ENCODE data around the gene FTH1. TPM values are rescaled to one million over a fixed set of nuclear protein-coding genes. Genes with fewer than 3 reads are reported as not detected.
A peak's percentile ranks its signal among the peaks of the same experiment; 100 is the strongest.
"Not testable (repeated sequence)": the region's sequence is repeated elsewhere in the genome, so short reads cannot be mapped to it uniquely, and the experiment has no call there.

Gene FTH1
- total RNA-seq, 1 donor from 2014 or later = 1,419 TPM

GRCh38 chr11:61967924-61968757 lies 707 bp upstream of the FTH1 start:
- peaks cover 75% of the 10 kb centered on the region for H3K4me1 Mint-ChIP-seq
- peak overlapping the region; percentile 97 for H3K27ac Mint-ChIP-seq
- peaks cover 24% of the 10 kb centered on the region for H3K36me3 Mint-ChIP-seq
- peak overlapping the region; percentile 93 for H3K4me3 Mint-ChIP-seq
- TF ChIP-seq, protein P1, sequence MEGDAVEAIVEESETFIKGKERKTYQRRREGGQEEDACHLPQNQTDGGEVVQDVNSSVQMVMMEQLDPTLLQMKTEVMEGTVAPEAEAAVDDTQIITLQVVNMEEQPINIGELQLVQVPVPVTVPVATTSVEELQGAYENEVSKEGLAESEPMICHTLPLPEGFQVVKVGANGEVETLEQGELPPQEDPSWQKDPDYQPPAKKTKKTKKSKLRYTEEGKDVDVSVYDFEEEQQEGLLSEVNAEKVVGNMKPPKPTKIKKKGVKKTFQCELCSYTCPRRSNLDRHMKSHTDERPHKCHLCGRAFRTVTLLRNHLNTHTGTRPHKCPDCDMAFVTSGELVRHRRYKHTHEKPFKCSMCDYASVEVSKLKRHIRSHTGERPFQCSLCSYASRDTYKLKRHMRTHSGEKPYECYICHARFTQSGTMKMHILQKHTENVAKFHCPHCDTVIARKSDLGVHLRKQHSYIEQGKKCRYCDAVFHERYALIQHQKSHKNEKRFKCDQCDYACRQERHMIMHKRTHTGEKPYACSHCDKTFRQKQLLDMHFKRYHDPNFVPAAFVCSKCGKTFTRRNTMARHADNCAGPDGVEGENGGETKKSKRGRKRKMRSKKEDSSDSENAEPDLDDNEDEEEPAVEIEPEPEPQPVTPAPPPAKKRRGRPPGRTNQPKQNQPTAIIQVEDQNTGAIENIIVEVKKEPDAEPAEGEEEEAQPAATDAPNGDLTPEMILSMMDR (IDR thresholded peaks at IDR 0.05; ENCODE audit: unreplicated experiment) = no peak
- DNase-seq (ENCODE audit: low spot score in 2 of 2, unreplicated experiment in 2 of 2) = no peak
- H3K27me3 Mint-ChIP-seq (ENCODE audit: low read depth) = no peaks in the 10 kb centered on the region
- H3K9me3 Mint-ChIP-seq = no peaks in the 10 kb centered on the region

DNA sequence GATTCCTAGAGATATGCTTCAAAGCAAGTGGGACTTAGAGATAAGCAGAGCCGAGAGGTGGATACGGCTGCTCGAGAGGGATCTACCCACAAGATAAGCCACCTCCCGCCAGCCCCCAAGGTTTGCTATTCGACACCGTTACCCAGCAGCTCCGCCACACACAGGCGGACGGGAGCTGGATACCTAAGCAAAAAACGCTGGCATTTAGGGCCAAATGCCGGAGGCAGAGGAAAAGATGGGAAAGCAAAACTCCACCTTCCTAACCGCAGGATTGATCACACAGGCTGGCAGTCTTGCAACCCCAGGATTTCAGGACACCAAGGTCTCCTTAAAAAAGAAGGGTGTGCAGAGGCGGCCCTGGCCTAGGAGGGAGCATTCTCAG lies 709 bp downstream of the FTH1 start:
- H3K4me3 Mint-ChIP-seq = peak overlapping the region; percentile 93
- H3K4me1 Mint-ChIP-seq = peaks cover 63% of the 10 kb centered on the region
- DNase-seq (ENCODE audit: low spot score in 2 of 2, unreplicated experiment in 2 of 2) = no peak
- H3K9me3 Mint-ChIP-seq = no peaks in the 10 kb centered on the region
- H3K36me3 Mint-ChIP-seq = peaks cover 30% of the 10 kb centered on the region
- TF ChIP-seq, protein P1 (IDR thresholded peaks at IDR 0.05; ENCODE audit: unreplicated experiment) = no peak
- H3K27me3 Mint-ChIP-seq (ENCODE audit: low read depth) = no peaks in the 10 kb centered on the region
- peak overlapping the region; percentile 94 for H3K27ac Mint-ChIP-seq

DNA sequence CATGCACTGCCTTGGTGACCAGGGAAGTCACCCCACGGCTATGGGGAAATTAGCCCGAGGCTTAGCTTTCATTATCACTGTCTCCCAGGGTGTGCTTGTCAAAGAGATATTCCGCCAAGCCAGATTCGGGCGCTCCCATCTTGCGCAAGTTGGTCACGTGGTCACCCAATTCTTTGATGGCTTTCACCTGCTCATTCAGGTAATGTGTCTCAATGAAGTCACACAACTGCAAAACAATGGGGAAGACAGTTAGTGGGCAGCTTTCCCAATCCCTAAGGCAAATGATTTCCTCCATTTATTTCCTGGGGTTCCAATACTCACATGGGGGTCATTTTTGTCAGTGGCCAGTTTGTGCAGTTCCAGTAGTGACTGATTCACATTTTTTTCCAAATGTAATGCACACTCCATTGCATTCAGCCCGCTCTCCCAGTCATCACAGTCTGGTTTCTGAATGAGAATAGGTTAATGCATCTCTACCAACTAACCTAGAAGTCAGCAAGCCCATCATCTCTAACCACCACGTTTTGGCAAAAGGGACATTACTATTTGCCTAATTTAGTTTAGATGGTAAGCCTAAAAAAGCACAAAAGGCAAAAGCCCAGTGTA lies 2.7 kb downstream of the FTH1 start:
- H3K27ac Mint-ChIP-seq; DNase-seq (ENCODE audit: low spot score in 2 of 2, unreplicated experiment in 2 of 2); H3K9me3 Mint-ChIP-seq; H3K27me3 Mint-ChIP-seq (ENCODE audit: low read depth): not testable (repeated sequence)
- Mint-ChIP-seq H3K4me3 (peak overlapping the region; percentile 93), H3K4me1 (peaks cover 47% of the 10 kb centered on the region), H3K36me3 (peaks cover 30% of the 10 kb centered on the region)

DNA sequence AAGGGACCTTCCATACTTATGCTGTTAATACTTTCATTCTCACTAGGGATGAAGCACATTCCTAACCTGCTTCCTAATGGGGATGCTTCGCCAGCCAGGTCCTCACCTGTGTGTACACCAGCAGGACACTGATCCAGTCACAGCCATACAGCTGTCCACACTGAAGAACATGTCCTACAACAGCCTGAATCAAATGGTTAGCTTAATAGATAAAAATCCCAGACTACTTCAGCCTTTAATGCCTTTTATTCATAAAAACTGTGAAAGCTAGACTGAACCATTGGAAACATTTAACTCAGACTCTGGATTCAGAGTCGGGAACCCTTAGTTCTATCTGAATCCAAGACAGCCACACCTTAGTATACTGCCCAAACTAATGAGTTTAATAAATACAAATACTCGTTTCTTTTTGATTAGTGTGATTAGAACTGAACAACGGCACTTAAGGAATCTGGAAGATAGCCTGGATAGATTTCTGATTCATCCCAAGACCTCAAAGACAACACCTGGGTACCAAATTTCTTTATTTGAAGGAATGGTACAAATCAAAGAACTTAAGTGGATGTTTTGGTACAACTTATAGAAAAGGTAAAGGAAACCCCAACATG lies 3.3 kb downstream of the FTH1 start:
- Mint-ChIP-seq H3K36me3 (peaks cover 30% of the 10 kb centered on the region), H3K4me3 (peak overlapping the region; percentile 93), H3K9me3 (no peaks in the 10 kb centered on the region), H3K27me3 (ENCODE audit: low read depth) (no peaks in the 10 kb centered on the region), H3K27ac (no peak overlapping the region), H3K4me1 (peaks cover 43% of the 10 kb centered on the region)
- no peak for DNase-seq (ENCODE audit: low spot score in 2 of 2, unreplicated experiment in 2 of 2)
- TF ChIP-seq, protein P1 (IDR thresholded peaks at IDR 0.05; ENCODE audit: unreplicated experiment) = no peak

- TF ChIP-seq, protein P1 (IDR thresholded peaks at IDR 0.05; ENCODE audit: unreplicated experiment) = no peak
- H3K4me1 Mint-ChIP-seq = peaks cover 36% of the 10 kb centered on the region
- H3K27ac Mint-ChIP-seq = peak overlapping the region; percentile 47
- no peaks in the 10 kb centered on the region for H3K27me3 Mint-ChIP-seq (ENCODE audit: low read depth)
- no peaks in the 10 kb centered on the region for H3K9me3 Mint-ChIP-seq
- DNase-seq (ENCODE audit: low spot score in 2 of 2, unreplicated experiment in 2 of 2) = no peak
- peaks cover 32% of the 10 kb centered on the region for H3K36me3 Mint-ChIP-seq
- H3K4me3 Mint-ChIP-seq = peak overlapping the region; percentile 30
Observed at GRCh38 chr11:61963282-61964057, 4.0 kb downstream of the FTH1 start.
